ELF-1 (cell line): ENCODE measurements around the gene ANKS1B.

Source experiments
- DNase-seq: peaks from one replicate; pipeline ENCODE4 v3.0.0-alpha.2; 2016; ENCODE audit warnings: low read depth, low spot score

The ANKS1B gene

GRCh38 chr12:99455350-99456035 is 529.2 kb downstream of the ANKS1B start:
- peak; percentile 91 for DNase-seq

- DNase-seq = no peak
Observed at GRCh38 chr12:99454539-99455172, 530.1 kb downstream of the ANKS1B start.

GRCh38 chr12:99453836-99454538 is 530.7 kb downstream of the ANKS1B start:
- no peak for DNase-seq

DNA sequence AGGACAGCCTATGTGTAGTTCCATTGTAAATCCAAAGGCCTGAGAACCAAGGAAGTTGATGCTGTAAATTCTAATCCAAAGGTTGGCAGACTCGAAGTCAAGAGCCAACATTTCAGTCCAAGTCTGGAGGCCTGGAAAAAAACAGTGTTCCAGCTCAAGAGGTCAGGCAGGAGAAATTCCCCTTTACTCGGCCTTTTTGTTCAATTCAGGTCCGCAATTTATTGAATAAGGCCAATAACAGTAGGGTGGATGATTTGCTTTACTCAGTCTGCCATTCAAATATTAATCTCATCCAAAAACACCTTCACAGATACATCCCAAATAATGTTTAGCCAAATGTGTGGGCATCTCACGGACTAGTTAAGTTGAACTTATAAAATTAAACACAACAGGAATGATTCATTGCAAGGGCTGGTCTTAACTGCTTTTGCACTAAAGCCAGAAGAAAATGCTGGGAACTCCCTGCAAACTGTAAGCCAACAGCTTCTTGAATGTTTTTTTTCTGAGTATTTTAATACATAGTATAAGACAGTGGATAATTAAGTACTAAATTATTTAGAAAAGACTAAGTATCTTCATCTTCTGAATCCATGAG is 534.6 kb downstream of the ANKS1B start:
- no peak for DNase-seq

- DNase-seq = no peak
Observed at GRCh38 chr12:99444859-99445316, 539.8 kb downstream of the ANKS1B start.

GRCh38 chr12:99442758-99443157 is 542.0 kb downstream of the ANKS1B start:
- DNase-seq = no peak

- DNase-seq = no peak
Observed at GRCh38 chr12:99439399-99439798, 545.3 kb downstream of the ANKS1B start.

DNA sequence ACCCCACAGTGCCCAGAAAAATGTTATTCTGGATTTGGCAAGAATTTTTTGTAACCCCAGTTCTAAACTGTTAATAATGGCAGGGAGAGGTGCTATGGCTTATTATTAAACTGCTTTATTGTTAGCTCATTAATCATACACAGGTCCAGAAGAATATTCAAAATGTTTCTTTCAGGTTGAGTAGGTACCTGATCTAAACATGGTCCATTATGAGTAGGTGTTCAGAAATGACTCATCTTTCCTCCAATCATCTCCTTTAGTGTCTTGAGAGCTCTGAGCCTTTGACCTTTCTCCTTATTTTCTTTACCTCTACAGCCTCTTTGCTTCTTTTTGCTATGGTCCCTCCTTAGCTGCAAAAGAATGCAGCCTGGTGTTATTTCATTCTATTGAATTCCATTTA is 548.2 kb downstream of the ANKS1B start:
- no peak for DNase-seq

DNA sequence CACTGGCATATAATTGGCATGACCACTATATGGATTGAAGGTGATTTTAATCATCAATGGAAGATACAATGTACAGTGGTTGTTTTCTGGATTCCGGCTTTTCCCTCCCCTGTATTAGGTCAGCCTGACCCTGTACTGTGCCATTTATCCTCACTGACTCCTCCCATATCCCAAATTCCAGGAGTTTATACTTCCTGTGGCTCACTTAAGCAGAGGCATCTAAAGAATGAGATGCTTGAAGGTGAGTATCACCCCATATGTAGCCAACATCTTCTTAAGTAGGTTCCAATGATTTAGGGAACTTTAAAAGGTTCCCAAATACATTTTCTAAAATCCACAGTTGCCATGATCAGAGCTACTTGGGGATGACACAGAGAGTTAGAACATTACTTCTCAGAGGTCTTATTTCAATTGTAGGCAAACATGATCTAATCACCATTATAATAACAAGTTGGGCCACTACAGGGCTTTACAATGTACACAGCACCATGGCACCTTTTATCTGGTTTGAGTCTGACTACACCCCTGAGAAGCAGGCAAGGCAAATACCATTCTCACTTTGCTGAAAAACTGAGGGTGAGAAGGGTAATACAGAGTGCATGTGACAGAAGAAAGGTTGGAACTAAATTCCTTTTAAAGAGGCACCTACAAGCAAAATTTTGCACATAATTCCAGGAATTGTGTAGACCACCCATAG is 549.5 kb downstream of the ANKS1B start:
- no peak for DNase-seq

DNA sequence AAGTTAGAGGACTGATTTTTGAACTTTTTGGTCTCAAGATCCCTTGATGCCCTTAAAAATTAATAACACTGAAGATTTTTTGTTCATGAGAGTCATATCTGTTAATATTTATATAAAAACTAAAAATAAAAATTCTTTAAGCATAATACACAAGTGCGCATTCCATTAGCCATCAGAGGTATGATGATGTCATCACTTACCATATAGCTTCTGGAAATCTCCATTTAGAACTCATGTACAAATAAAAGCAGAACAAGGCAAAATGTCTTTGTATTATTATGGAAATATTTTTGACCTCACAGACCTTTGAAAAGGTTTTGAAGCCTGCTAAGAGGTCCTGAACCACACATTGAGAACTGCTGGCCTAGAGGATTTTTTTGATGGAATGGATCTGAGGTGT is 551.6 kb downstream of the ANKS1B start:
- DNase-seq = no peak

DNA sequence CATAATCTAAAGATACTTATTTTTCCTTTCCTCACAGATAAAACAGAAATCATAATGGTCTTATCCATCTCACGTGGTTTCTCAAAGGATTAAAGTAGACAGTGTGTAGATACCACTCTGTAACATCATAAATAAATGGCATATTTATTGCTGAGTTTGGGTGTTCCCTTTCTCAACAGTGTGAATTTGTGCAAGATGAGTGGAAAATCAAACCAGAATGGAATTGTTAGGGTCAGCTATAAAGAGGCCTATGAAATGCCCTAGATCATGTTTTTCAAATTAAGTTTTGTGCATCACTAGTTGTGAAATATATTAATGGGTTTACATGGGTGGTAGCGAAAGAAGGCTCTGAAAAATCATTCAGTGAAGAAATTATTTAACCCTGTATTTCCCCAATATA is 553.5 kb downstream of the ANKS1B start:
- no peak for DNase-seq

- no peak for DNase-seq
Observed at GRCh38 chr12:99427104-99427503, 557.6 kb downstream of the ANKS1B start.

DNA sequence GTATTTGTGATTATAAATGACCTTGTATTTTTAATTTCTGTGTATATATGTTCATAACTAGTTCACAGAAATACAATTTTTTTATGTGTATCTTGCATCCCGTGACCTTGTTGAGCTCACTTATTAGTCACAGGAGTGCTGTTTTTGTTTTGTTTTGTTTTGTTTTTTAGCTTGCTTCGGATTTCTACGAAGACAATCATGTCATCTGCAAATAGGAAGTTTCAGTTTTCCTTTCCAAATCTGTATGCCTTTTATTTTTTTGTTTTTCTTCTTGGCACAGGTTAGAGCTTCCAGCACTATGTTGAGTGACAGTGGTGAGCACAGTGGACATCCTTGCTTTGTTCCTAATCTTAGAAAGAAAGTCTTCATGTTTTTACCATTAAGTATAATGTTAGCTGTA is 566.4 kb downstream of the ANKS1B start:
- no peak for DNase-seq

DNA sequence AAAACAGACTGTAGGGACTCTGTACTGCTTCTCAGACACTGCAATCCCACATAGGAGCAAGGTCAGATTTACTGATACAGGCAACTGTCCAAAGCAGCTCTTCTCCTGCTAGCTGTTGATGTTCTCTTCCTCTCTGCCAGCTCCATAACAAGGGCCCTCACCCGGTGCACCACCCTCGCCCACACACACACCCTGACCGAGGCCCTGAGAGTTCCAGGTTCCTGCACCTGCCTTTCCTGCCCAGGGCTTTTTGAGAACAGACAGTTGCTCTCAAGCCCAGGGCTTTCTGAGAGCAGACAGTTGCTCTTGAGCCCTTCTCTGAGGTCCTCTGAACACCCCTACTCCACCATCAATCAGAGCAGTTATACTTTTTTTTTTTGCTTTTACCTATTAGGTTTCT is 571.0 kb downstream of the ANKS1B start:
- DNase-seq = no peak

- no peak for DNase-seq
Observed at GRCh38 chr12:99393763-99394162, 591.0 kb downstream of the ANKS1B start.

GRCh38 chr12:99392091-99392850 is 592.5 kb downstream of the ANKS1B start:
- DNase-seq = no peak

DNA sequence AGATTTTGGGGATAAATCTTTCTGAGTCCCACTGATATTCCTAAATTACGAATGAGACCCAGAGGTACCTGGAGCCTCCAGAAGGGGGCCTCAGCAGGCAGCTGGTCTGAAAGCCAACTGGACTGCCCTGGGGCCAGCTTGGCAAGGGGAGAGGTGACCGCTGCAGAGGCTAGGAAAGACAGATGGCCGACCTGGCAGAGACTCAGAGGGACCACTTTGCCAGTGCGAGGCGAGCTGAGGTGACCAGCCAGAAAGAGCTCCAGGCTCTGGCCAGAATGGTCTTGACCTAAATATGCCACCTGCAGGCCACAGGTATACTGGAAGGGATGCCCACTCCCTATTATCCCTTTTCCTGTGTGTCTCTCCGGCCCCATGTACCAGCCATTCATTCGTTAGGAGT is 594.0 kb downstream of the ANKS1B start:
- DNase-seq = peak; percentile 58

DNA sequence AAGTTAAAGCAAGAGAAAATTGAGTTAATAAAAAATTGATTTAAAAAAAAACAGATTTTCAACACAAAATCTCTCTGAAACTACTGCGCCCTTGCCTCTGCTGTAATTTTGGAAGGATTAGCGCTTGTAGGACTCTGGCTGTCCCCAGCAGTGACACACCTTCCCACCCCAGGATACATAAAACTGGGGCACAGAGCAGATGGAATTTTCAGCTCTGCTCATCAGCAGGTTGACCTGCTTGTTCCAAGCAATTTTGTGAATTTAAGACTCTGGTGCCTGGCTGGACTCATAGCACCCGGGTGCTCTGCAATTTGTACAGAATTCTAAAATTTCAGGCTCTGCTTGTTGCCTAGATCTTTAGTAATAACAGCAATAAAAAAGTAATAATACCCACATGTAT is 595.0 kb downstream of the ANKS1B start:
- no peak for DNase-seq

GRCh38 chr12:99388671-99389195 is 596.0 kb downstream of the ANKS1B start:
- no peak for DNase-seq

GRCh38 chr12:99387661-99388060 is 597.1 kb downstream of the ANKS1B start:
- DNase-seq = no peak

- DNase-seq = peak; percentile 15
Observed at GRCh38 chr12:99386907-99387306, 597.8 kb downstream of the ANKS1B start.
